GM19468 (cell line): ENCODE results near the gene AFAP1L2.

Source experiments
- ATAC-seq: cut with Tn5 transposase; IDR thresholded peaks from one replicate; pipeline ENCODE4 v1.9.1; 2021; ENCODE audit warnings: mild to moderate bottlenecking, moderate library complexity, moderate number of reproducible peaks; ENCODE audit not compliant: unreplicated experiment; ENCODE audit errors: extremely low read depth

AFAP1L2 gene

DNA sequence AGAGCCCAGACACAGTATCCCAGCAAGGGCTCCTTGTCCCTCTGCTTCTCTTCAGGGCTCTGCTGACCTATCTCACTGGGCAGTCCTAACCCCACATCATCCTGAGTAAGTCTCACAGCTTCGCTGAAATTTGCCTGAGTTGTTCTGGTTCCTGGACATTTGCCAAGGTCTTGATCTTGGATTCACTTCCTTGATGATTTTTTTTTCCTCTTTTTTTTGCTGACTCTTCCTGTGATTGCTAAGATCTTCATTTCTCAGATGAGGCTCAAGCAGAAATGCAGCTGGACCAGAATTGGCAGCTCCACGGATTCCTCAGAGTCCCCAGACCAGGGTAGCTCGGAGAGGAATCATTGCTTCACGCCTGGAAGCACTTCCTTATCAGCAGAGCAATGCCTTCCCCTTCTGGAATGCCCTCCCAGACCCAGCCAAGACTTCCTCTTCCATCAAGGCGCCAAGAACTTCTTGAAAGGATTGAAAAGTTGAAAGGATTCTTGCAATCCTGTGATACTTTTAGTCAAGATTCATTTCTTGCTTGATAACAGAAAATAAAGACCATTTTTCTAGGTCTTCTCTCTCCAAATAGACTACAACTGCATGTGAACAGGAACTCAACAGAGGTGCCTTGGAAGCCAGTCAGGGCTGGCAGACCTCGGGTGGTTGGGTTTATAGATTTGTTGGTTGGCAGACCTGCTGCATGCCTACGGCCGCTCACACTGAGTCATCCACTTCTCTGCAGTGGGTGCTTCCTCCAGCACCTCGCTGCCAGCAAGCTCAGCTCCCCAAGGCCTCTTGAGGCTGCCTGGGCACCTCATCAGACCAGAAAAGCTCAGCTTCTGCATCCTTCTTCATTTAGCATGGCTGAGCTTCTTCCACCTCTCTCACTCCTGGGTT, 8.8 kb upstream of the AFAP1L2 start:
- ATAC-seq = no peak

DNA sequence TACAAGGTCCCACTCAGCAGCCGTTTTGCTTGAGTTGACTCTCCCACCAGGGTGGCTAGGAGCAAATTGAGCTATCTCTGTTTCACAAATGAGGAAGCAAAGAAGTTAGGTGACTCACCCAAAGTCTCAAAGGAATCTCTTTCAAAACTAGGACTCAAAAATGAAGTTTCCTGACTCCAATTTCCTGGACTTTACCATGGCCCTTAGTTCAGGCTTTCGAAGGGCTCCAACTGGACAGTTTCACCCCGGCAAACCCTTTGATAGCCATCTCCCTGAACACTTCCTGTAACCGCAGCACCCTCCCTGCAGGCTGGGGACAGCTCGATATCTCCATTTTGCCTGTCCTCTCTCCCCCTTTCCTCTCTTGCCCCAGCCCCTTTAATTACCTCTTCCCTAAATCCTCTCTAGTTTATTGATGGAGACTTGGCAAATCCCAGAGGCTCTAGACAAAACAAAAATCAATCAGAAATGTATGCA, 4.7 kb upstream of the AFAP1L2 start:
- no peak for ATAC-seq

DNA sequence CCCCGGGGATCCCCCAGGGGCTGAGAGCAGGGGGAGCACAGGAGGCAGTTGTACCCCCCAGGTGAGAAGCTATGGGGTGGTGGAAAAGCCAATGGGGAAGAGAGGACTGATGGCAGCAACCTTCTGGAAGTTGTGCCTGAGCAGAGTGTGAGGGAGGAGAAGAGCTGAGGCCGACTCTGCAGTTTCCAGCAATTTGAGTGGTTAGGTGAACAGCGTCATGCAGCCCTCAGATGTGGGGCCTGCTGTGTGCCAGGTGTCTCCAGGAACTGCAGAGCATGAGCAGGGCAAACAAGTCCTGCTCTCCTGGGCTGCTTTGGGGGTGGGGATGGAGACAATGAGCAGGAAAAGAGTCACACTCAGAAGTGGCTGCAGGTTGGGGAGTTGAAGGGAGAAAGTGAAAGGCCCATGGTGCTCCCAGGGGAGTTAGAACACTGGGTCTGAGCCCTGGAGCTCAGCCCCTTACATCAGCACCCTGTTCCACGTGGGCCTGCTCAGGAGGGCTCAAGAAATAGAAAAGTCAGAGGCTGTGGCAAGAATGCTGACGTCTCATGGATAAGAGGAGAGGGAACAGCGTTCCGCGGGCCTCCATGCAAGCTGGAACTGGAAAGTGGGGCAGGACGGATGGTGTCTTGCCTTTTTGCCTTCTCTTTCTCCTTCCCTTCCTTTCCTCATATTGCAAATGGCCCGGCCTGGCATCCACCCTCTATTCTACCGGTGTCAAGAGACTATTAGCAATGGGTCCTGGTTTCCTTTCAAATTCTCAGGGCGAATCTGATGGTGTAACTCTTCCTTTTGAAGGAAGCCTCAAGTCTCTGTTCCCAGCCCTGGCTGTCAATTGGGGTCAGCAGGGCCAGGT, 4.0 kb upstream of the AFAP1L2 start:
- no peak for ATAC-seq

DNA sequence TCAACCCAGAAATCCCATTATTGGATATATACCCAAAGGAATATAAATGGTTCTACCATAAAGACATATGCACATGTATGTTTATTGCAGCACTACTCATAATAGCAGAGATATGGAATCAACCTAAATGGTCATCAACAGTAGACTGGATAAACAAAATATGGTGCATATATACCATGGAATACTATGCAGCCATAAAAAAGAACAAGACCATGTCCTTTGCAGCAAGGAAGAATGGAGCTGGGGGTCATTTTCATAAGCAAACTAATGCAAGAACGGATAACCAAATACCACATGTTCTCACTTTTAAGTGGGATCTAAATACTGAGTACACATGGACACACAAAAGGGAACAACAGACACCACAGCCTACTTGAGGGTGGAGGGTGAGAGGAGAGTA, 2.2 kb upstream of the AFAP1L2 start:
- ATAC-seq = no peak

DNA sequence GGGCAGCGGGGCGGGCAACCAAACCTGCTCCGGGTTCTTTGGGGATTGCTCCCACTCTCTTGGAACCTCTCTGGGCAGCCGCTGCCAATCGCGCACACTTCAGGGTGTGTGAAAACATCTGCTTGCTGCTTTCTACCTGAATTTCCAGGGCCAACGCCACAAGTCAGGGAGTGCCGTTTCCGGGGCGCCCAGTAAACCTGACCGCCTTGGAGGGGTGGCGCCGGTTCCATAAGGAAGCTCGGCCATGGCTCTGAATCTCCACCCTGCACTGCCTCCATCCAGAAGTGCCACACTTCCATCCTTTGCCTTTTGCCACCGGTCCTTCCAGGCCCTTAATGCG, 679 bp upstream of the AFAP1L2 start:
- no peak for ATAC-seq

DNA sequence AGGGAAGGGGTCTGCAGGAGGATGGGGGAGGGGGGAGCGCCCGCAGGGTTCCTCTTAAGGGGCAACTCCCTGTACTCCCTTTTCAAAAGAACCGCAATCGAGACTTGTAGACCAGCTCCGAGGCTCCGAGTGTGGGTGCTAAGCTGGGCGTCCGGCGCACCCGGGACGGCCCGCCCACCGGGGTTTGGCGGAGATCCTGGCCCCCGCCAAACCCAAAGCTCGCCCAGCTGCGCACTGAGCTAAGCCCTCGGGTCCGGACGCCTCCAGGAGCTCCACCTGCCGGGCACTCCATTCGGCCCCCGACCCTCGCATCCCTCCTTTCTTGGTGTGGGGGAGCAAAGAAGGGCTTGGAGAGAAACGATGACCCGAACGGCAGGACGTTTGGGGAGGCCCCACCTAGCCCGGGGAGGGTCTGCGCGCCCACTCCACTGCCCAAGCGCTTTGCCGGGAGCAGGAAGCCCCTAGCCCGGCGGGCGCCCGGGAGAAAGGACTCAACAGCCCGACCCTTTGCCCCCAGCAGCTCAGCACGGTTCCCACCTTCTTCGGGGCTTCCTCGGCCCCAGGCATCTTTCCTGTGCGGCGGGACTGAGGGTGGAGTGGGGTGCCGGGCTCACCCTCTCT, 651 bp downstream of the AFAP1L2 start:
- ATAC-seq = no peak

DNA sequence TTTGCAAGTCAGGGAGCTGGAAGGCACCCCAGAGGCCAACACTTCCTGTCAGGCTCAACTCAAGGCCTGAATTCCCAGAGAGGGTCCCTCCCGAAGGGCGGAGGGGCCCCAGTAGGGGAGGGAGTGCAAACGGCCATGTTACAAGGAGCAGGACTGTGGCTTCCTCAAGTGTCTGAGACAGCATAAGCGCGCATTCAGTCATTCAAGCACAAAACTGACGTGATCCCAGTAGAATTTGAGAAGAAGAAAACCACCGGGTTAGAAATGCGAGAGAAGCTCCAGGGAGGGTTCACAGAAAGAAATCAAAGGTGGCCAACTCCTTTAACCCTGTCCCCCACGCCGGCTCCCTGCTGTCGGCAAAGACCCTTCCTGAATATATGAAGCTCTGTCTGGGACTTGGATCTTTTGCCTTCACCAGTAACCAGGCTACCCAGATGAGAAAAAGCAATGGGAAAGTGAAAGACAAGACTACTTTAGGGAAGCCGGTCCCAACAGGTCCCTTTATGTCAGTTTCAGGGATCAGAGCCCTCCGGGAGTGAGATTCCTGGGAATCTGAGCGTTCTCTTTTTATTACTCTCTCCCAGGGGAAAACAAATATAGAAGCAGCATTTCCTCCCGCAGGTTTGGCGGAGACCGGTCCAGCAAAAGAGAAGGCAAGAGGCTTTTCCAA, 1.3 kb downstream of the AFAP1L2 start:
- ATAC-seq = no peak

DNA sequence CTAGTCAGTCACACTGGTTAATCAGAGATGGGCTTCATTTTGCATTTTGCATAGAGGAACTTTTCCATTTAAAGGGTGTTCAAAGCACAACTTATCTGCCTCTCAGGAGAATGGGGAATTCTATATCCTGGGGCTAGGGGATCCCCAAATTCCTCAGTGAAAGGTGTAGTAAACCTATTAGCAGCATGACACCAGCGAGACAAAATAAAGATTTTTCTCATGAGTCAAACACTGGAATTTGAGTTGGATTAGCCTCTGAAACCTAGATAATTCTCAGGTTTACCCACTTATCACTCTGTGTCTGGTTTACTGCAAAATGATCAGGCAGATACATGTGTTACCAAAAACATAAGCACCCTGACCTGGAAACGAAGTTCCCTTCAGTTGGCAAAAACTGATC, 2.1 kb downstream of the AFAP1L2 start:
- ATAC-seq = no peak

DNA sequence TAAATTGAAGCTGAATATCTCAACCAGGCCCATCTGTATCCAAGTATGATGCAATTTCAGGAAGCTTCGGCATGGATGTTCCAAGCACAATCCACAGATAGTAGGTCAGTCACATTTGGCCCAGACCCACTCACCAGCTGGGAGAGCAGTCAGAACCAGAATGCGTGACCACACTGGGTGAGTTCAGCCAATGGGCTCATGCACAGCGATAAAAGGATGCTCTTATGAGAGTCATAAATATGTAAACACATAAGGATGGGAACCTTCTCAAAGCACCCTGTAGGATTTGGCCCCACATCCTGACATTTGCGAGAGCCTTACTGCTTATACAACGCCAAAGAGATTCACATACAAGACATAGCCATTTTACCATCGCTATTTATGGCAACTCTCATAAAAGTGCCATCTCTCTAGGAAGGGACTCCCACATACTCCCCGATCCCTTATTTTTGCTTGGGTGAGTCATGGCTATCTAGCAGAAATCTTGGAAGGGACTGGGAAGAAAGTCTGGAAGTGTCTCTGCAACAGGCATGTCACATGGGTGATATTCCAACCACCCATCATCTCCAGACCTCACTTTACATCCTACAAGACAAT, 3.0 kb downstream of the AFAP1L2 start:
- no peak for ATAC-seq

DNA sequence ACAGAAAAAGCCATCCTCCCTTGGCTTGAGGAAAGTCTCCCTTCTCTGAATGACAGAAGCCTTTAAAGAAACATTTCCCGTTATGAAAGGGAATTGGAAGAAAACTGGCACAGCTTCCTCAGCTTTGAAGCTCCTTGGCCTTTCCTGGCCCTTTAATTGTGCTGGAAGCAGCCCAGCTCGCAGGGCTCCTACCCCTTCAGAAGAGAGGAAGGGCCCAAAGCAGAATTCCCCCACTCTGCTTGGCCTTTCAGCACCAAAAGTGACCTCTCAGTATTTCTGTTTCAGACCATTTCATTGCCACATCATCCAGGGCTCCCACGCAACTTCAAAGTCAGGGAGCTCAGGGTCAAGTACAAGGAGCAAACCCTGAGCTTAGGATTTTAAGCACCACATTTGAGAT, 4.2 kb downstream of the AFAP1L2 start:
- ATAC-seq = no peak

DNA sequence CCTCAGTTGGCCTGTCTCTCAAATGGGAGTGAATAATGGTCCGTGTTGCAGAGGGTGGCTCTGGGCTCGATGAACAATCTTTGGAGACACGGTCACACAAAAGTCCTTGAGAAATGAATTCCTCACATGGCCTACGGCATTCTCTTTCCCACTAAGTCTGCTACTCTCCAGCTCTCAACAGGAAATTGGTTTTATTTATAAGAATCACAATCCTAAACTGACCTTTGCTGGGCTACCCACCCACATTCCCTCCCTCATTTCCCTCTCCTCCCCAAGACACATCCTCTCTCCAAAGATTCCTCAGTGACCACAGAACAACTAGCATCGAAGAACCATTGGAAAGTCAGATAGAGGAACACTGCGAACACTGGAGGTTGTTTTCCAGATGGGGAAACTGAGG, 4.7 kb downstream of the AFAP1L2 start:
- no peak for ATAC-seq

DNA sequence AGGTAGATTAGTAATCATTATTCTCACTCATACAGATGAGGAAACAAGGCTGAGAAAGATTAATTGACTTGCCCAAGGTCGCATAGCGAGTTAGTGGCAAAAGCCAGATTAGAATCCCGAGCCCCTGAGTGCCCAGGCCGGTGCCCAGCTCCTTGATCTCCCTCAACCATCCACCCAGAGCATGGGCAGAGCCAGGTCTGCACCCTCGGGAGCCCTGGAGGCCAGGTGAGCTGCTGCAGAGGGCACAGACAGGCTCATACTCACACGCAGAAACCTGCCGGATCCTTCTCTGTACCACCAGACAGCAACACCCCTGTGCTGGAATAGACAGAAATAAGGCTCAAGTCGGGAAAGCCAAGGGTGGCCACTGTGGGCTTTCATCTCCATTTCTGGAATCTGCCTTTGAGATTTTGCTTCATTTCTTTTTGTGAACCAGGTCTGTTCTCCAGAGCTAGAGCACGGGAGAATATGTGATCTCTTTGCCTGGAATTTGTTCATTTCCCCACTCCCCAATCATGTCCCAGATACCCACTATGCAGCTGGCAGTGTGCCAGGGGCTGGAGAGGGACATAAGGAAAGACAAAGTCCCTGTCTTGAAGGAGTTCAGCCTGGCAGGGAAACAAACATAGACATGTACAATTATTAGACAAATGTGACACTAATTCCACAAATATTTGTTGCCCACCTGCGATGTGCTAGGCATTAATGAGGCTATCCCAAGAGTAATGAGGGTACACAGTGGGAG, 5.5 kb downstream of the AFAP1L2 start:
- ATAC-seq = no peak

DNA sequence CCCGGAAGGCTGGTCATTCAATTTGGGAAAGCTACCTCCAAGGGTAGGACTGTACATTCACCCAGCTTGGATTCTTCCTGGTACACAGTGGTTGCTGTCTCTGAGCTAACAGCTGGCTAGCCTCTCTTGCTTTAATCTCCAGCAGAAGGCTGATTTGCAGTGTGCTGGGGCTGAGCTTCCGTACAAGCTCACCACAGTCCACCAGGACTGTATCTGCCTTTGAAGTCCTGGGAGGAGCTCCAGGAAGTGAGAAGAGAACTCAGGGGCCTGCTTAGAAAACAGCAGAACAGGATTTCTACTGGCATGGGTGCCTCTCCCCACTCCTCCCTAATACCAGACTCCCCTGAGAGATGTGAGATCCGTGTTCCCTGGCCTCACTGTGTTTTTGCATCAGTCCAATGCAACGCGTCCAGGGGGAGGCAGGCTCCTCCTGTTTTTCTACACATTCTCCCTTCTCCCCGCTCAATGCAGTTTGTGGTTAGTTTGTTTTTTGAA, 6.6 kb downstream of the AFAP1L2 start:
- no peak for ATAC-seq

DNA sequence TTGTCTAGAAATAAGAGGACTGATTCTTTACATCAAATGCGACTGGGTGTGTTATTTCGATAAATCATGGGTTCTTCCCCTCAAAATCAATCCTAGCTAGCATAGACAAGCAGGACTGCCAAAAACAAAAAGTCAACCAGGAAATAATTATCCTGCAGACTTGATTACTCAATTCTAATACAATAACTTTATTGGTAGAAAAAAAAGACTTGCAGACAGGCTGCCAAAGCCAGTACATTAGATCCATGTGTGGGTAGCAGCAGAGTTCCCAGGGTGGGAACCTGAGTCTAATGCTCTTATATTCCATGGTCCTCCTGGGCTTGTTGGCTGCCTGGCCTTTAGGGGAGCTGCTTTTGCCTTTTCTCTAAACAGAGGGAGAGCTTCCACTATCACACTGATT, 7.8 kb downstream of the AFAP1L2 start:
- no peak for ATAC-seq

DNA sequence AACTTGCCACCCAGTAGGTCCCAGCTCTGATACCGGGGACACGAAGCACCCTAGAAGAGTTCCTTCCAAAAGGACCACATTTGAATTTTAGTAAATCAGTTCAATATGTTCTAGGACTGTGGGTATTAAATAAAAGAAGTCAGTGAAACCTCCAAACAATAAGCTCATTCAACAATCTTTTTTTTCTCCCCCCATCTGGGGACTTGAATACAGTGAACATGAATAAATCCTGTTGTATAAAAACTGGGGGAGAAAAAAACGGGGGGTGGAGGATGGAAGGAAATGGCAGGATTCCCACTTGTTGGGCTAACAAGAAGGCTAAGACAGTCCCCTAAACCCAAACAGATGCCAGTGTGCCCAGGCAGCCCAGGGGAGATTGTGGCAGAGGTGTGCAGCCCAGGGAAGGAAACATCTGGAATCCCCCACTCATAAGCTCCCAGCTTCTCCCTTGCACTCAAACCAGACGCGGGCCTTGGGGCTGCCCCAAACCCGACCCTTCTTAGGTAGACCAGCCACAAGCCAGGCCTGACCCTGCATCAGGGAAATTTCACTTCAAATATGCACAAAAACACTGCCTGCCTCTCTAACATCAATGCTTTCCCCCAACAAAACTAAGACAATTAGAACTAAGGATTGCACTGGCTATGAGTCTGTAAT, 8.8 kb downstream of the AFAP1L2 start:
- no peak for ATAC-seq

DNA sequence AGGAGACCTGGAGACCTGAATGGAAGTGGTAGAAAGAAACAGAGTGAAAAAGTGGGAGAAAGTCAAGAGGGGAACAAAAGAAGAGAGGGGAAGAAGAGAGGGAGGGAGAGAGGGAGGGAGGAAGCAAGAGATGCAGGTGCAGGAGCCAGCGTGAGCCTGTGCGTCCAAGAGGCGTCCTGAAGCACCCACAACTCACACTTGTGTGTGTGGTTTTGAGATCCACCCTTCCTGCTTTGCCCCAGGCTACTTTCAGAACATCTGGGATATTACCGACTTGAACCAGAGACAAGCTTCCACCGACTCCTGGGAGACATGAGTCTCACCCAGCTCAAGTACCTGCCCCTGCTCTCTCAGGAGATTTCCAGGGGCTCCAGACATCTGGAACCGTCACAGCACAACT, 9.8 kb downstream of the AFAP1L2 start:
- ATAC-seq = no peak

DNA sequence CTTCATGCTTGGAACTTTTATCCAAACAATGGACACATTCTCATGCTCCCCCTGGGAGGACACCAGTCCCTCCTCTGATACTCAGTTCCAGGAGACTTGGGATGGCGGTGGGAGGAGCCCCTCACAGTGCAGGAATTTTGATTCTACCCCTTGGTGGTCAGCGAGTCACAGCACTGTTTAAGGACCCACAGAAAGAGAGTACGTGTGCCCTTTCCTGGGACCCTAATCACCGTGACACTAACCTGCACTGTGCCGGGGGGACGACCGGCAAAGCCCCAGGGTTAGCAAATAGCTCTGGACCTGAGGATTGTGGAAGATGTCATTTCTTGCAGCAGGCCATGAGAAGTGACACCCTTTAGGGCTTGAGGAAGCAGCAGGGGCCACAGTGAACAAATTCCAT, 10.4 kb downstream of the AFAP1L2 start:
- ATAC-seq = no peak

DNA sequence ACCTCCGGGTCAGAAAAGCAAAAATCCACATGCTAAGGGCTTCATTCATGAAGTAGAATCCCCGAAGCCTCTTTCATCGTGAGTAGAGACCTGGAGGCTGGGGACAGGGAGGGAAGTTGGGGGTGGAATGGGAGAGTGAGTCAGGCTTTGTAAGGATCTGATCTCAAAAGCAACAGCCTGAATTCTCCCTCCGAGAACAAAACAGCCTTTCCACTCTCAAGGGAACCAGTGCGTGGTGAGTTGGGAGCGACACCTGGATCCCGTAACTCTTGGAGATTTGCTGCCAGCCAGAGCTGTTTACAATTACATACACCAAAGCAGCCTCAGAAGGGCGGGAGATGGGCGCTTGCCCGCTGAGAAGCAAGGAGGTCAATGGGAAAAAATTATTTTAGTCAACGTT, 10.8 kb downstream of the AFAP1L2 start:
- ATAC-seq = no peak
